Neural crest cell (in vitro differentiated cells): ENCODE measurements around the gene FANCE. TPM values are rescaled to one million over a fixed set of nuclear protein-coding genes. Genes with fewer than 3 reads are reported as not detected.

ENCODE experiments used
- DNase-seq: peaks from one replicate; pipeline ENCODE4 v3.0.0; 2021; ENCODE audit warnings: low read depth, mixed read lengths, low spot score
- H3K27ac Mint-ChIP-seq: one replicate; pipeline ENCODE4 v1.8.0; 2021; ENCODE audit warnings: mild to moderate bottlenecking, mixed read lengths; ENCODE audit not compliant: unreplicated experiment
- H3K27me3 Mint-ChIP-seq: 2 replicates; pipeline ENCODE4 v1.8.0; 2021; ENCODE audit warnings: low read depth, mild to moderate bottlenecking, mixed read lengths
- H3K36me3 Mint-ChIP-seq: 2 replicates; pipeline ENCODE4 v1.8.0; 2021; ENCODE audit warnings: low read depth, mild to moderate bottlenecking, mixed read lengths
- H3K4me1 Mint-ChIP-seq: 2 replicates; pipeline ENCODE4 v1.8.0; 2021; ENCODE audit warnings: mixed read lengths
- H3K4me3 Mint-ChIP-seq: one replicate; pipeline ENCODE4 v1.8.0; 2021; ENCODE audit warnings: mild to moderate bottlenecking, mixed read lengths
- H3K9me3 Mint-ChIP-seq: 2 replicates; pipeline ENCODE4 v1.8.0; 2021; ENCODE audit warnings: mixed read lengths
- CTCF ChIP-seq: fragments of 200-600 bp; sonication (generic); conservative IDR thresholded peaks from 2 replicates; pipeline ENCODE4 v1.5.0; 2021; ENCODE audit warnings: antibody characterized with exemption, mild to moderate bottlenecking
- total RNA-seq: library from RNA; stranded (reverse); gene quantifications from 2 replicates; pipeline ENCODE4 v1.2.1, GENCODE V29; 2021

FANCE gene
- total RNA-seq, 1 donor from 2014 or later = 20.4 TPM

- H3K4me1 Mint-ChIP-seq = peaks cover 32% of the 10 kb centered on the region
- H3K4me3 Mint-ChIP-seq = no peak overlapping the region
- TF ChIP-seq CTCF = no peak
- no peaks in the 10 kb centered on the region for H3K9me3 Mint-ChIP-seq
- no peak for DNase-seq
- peaks cover 9% of the 10 kb centered on the region for H3K27me3 Mint-ChIP-seq
- peaks cover 5% of the 10 kb centered on the region for H3K36me3 Mint-ChIP-seq
- no peak overlapping the region for H3K27ac Mint-ChIP-seq
Measured at GRCh38 chr6:35477028-35477427, 24.9 kb downstream of the FANCE start.

- Mint-ChIP-seq H3K36me3 (no peaks in the 10 kb centered on the region), H3K4me1 (peaks cover 26% of the 10 kb centered on the region), H3K27me3 (peaks cover 9% of the 10 kb centered on the region), H3K9me3 (no peaks in the 10 kb centered on the region), H3K27ac (no peak overlapping the region), H3K4me3 (peak overlapping the region; percentile 73)
- TF ChIP-seq CTCF = no peak
- DNase-seq = no peak
Measured at GRCh38 chr6:35477551-35478179, 25.5 kb downstream of the FANCE start.

GRCh38 chr6:35478259-35478658 lies 26.1 kb downstream of the FANCE start:
- TF ChIP-seq CTCF = no peak
- H3K4me1 Mint-ChIP-seq = peaks cover 26% of the 10 kb centered on the region
- peak overlapping the region; percentile 23 for H3K4me3 Mint-ChIP-seq
- no peak overlapping the region for H3K27ac Mint-ChIP-seq
- H3K36me3 Mint-ChIP-seq = no peaks in the 10 kb centered on the region
- no peak for DNase-seq
- peaks cover 9% of the 10 kb centered on the region for H3K27me3 Mint-ChIP-seq
- no peaks in the 10 kb centered on the region for H3K9me3 Mint-ChIP-seq

- DNase-seq = no peak
- no peaks in the 10 kb centered on the region for H3K9me3 Mint-ChIP-seq
- TF ChIP-seq CTCF = no peak
- H3K27me3 Mint-ChIP-seq = peaks cover 6% of the 10 kb centered on the region
- no peak overlapping the region for H3K27ac Mint-ChIP-seq
- peaks cover 26% of the 10 kb centered on the region for H3K4me1 Mint-ChIP-seq
- H3K4me3 Mint-ChIP-seq = peak overlapping the region; percentile 9
- H3K36me3 Mint-ChIP-seq = no peaks in the 10 kb centered on the region
Measured at GRCh38 chr6:35480176-35480575, 28.0 kb downstream of the FANCE start.

GRCh38 chr6:35481226-35481625 lies 29.1 kb downstream of the FANCE start:
- DNase-seq = no peak
- peaks cover 26% of the 10 kb centered on the region for H3K4me1 Mint-ChIP-seq
- no peaks in the 10 kb centered on the region for H3K27me3 Mint-ChIP-seq
- H3K4me3 Mint-ChIP-seq = peak overlapping the region; percentile 3
- no peaks in the 10 kb centered on the region for H3K9me3 Mint-ChIP-seq
- no peaks in the 10 kb centered on the region for H3K36me3 Mint-ChIP-seq
- TF ChIP-seq CTCF = no peak
- no peak overlapping the region for H3K27ac Mint-ChIP-seq
